Upper lobe of left lung (tissue), 4 donors: ENCODE measurements around the gene SKA3.

Source experiments
- CTCF ChIP-seq, 6 experiments: fragments of 450-650 bp in 4 of 6; fragments of 200-600 bp in 2 of 6; sonication (generic) in 2 of 6; IDR thresholded peaks; one replicate each; pipeline ENCODE4 v1.5.1; 2016 to 2019; ENCODE audit warnings: antibody characterized with exemption in 6 of 6
- POLR2A ChIP-seq, 4 donors: fragments of 450-650 bp; IDR thresholded peaks; one replicate each; pipeline ENCODE4 v1.5.1; 2016 to 2017; ENCODE audit warnings: antibody characterized with exemption in 4 of 4, mild to moderate bottlenecking in 2 of 4
- POLR2AphosphoS5 ChIP-seq, 2 donors: sonication (generic); formaldehyde crosslinking; IDR thresholded peaks; one replicate each; pipeline ENCODE4 v1.5.1; 2017; ENCODE audit warnings: antibody characterized with exemption in 2 of 2

- no peak for TF ChIP-seq CTCF (IDR thresholded peaks at IDR 0.05)
- no peak for TF ChIP-seq POLR2AphosphoS5 (IDR thresholded peaks at IDR 0.05)
- TF ChIP-seq POLR2A (IDR thresholded peaks at IDR 0.05), result no peak
Measured at GRCh38 chr13:21149568-21149967, 26.8 kb downstream of the SKA3 start.
